Measurements from ENCODE around the gene SEC14L2.
"Not testable (repeated sequence)": the region's sequence is repeated elsewhere in the genome, so short reads cannot be mapped to it uniquely, and the experiment has no call there.

SEC14L2 gene

GRCh38 chr22:30430933-30431332 is 34.1 kb downstream of the SEC14L2 start:
- no peak for FAIRE-seq

DNA sequence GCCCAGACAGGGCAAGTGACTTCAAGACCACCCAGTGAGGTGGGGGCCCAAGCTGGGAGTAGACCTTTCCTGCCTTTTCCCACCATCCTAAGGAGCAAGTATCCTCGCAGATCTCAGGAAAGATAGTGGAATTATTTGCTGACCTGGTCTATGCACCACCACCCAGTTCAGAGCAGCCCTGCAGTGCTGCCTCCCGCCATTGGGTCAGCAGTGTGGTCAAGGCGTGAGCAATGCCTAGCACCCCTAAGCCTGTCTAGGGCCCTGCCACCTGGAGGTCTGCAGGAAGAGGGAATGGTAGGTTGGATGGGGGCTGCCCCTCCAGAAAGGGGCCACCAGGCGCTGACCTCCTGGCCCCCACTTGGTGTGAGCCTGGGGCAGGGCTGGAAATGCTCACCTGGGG is 35.3 kb downstream of the SEC14L2 start:
- FAIRE-seq: no peak

GRCh38 chr22:30432520-30432919 is 35.7 kb downstream of the SEC14L2 start:
- FAIRE-seq: no peak

DNA sequence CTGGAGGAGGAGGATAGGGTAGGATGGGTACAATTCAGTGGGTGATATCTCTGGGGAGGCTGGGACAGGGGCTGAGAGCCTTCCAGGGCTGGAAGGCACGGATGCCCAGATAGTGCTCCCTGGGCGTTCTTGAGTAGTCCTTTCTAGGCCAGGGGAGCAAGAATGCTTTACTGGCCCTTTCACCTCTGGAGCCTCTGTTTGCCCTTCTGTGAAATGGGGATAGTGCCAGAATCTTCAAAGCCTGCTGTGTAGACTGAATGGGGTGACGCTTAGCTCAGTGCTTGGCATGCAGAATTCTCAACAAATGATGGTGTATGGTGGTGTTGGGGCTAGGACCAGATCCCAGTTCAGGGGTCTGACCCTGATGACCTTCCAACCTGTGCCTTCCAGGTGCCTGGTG is 36.4 kb downstream of the SEC14L2 start:
- FAIRE-seq: no peak

DNA sequence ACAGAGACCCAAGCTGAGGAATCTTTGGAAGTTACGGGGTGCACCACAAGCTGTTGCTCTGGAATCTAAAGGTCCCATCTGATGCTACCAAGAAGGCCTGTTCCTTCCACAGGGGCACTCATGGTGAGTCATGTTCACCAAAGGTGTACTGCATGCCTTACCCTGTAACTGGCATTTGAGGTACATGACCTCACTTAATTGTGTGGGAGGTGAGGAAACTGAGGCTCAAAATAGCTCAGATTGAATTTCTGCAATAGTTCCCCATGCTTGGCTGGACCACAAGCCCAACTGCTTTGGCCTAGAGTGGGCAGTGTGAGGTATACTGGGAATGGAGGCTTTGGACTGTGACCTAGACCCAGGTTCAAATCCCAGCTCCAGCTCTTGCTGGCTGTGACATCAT is 37.0 kb downstream of the SEC14L2 start:
- no peak for FAIRE-seq

DNA sequence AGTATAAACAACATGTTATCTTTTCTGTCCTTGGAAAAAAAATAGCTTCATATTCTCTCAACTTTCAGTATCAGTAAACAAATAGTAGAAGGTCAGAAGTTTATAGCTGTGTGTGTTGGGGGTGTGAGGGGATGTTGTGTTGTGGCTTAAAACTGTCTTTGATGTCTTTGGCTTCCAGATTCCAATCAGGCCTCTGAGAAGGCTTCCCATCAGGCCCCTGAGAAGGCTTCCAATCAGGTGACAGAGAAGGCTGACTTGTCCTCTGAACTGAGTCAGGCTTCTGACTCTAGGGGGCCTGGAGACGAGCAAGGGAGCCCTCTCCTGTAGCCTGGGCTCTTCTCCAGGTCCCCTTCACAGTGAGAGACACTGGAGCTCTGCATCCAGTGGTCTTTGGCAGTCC is 38.0 kb downstream of the SEC14L2 start:
- FAIRE-seq: no peak

DNA sequence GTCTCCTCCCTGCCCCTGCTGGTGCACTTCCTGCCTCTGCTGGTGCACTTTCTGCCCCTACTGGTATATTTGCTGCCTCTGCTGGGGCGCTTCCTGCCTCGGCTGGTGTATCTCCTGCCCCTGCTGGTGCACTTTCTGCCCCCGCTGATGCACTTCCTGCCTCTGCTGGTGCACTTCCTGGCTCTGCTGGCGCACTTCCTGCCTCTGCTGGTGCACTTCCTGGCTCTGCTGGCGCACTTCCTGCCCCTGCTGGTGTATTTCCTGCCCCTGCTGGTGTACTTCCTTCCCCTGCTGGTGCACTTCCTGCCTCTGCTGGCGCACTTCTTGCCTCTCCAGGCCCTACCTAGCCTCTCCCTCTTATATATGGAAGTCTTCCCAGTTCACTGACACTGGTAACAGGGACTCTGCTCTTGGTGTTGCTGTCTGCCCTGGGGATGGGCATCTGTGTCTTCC is 38.9 kb downstream of the SEC14L2 start:
- no peak for FAIRE-seq

DNA sequence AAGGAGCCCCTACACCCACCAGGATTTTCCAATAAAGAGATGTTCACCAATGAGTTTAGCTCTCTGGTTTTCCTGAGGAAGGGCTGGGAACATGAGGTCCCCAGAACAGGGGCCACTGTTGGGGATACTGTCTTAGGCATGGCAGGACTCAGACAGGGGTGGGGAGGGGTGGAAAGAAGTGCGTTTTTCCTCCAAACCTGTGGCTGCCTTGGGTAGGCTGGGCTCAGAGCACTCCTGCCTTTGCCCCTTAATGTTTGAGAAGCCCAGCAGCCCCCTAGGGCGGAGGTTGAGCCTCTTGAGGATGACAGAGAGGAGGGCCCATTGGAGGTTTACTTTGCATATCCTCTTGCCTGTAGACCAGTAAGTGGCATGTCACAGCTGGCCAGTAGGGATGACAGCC is 39.4 kb downstream of the SEC14L2 start:
- no peak for FAIRE-seq

GRCh38 chr22:30438559-30438958 is 41.7 kb downstream of the SEC14L2 start:
- FAIRE-seq: no peak

DNA sequence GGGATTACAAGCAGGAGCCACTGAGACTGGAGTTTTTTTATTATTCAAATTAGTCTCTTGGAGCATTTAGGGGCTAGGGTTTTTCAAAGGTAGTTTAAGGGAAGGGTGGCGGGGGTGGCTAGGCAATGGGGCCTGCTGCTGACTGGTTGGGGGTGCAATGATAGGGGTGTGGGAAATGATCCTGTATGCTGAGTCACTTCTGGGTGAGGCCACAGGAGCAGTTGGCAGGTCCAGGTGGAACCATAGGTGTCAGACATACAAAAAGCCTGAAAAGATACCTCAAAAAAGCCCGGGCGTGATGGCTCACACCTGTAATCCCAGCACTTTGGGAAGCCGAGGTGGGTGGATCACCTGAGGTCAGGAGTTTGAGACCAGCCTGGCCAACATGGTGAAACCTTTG is 42.4 kb downstream of the SEC14L2 start:
- FAIRE-seq: no peak

DNA sequence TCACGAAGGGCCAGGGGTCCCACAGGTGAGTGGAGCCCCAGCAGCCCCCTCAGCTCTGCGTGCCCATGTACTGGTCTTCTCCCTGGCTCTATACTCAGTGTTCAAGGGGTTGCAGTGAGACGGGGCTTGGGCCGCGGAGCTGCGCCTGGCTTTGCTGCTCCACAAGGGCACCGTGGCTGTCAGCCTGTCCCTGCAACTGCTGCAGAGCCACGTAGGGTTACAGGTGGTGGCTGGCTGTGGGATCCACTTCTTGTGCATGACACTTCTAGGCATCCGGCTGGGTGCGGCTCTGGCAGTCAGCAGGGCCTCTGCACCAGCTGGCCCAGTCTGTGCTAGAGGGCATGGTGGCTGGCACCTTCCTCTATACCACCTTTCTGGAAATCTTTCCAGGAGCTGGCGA is 43.0 kb downstream of the SEC14L2 start:
- FAIRE-seq: no peak

DNA sequence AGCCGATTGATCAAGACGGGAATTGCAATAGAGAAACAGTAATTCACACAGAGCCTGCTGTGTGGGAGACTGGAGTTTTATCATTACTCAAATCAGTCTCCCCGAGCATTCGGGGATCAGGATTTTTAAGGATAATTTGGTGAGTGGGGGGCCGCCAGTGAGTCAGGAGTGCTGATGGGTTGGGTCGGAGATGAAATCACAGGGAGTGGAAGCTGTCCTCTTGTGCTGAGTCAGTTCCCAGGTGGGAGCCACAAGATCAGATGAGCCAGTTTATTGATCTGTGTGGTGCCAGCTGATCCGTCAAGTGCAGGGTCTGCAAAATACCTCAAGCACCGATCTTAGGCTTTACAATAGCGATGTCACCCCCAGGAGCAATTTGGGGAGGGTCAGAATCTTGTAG is 44.3 kb downstream of the SEC14L2 start:
- FAIRE-seq: no peak

GRCh38 chr22:30444632-30445437 is 48.0 kb downstream of the SEC14L2 start:
- no peak for FAIRE-seq

- no peak for FAIRE-seq
Observed at GRCh38 chr22:30445438-30446145, 48.8 kb downstream of the SEC14L2 start.

DNA sequence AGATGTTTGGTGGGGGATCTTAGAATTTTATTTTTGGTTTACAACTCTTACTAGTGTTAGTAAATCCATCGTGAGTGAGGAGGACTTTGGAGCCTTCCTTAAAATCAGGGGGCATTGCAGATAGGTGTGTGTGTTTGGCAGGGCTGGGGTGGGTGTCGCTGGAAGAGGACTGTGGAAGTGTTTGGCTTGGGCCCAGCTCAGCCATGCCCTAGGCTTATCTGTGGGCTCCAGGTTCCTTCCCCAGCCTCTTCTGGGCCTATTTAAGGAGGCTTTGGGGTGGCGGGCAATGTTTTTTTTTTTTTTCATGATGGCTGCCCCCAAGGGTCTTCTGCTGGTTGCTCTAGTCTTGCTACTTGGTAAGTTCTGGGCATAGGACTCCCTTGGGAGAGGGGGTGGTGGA is 50.8 kb downstream of the SEC14L2 start:
- FAIRE-seq: no peak

GRCh38 chr22:30451488-30451887 is 54.7 kb downstream of the SEC14L2 start:
- not testable (repeated sequence) for FAIRE-seq

DNA sequence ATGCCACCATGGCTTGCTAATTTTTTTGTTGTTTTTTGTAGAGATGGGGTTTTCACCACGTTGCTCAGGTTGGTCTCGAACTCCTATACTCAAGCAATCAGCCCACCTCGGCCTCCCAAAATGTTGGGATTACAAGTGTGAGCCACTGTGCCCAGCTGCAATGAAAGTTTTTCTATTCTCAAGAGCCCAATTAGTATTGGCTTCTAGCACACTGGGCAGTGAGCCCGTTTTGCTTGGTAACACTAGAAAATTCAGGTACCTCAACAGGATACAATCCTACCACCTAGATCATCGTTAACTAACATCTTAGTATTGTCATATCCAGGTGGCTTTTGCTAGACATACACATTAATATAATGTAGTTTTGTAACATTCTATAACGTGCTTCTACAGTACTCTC is 56.0 kb downstream of the SEC14L2 start:
- no peak for FAIRE-seq

- FAIRE-seq: no peak
Observed at GRCh38 chr22:30453731-30454510, 57.1 kb downstream of the SEC14L2 start.

DNA sequence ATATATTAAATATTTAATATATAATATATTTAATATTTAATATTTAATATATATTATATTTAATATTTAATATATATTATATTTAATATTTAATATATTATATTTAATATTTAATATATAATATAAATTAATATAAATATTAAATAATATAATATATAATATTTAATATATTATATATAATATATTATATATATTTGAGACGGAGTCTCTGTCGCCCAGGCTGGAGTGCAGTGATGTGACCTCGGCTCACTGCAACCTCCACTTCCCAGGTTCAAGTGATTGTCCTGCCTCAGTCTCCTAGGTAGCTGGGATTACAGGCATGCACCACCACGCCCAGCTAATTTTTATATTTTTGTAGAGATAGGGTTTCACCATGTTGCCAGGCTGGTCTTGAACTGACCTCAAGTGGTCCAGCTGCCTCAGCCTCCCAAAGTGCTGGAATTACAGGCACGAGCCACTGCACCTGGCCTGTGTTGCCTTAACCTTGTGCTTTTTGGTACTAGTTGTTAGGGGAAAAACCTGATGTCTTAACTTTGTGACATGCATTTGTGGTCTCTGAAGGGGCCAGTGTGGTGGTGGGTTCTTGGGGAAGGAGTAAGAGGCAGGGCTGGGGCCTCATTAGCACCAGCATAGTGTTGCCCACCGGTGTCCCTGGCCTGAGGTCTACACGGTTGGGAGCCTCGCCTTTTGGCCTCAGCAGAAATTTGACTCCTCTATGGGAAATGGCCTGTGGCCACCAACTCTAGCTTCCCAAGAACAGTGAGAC is 58.4 kb downstream of the SEC14L2 start:
- no peak for FAIRE-seq

- FAIRE-seq: no peak
Observed at GRCh38 chr22:30457981-30458380, 61.2 kb downstream of the SEC14L2 start.

DNA sequence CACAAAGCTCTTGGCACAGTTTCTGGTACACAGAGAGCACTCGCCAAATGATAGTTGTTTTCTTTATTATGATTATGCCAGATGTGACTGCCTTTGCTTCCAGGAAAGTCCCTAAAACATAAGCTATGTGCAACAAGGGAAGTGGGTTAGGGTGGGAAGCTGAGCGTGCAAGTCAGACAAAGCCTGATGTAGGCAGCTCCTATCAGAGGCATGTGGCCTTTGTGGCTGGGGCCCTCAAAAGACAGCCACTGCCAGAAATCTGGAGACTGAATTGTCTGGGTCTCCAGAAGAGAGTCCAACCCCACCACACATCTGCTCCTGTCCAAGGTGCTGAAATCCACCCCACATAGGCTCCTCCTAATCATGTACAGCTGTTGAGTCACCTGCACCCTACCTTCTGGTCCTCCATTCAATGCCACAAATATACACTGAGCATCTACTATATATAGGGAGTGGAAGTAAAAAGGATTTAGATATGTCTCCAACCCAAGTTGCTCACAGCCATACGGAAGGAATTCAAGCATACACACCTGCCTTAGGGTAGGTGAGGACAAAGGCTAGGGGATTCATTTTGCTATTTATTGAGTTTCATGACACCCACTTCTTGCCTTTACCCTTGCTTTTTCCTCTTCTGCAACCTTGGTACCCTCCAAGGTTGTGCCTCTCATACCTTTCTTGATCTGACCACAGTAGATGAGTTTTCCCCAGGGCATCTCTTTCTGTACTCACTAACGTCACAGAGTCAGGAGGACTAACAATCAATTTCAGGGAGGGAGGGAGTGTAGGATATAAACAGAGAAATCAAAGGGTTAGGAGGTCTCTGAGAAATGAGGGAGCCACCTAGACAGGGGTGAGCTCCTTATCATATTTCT is 62.6 kb downstream of the SEC14L2 start:
- FAIRE-seq: no peak

GRCh38 chr22:30460147-30460546 is 63.3 kb downstream of the SEC14L2 start:
- no peak for FAIRE-seq
